ENCODE data around the gene PUS3. TPM values are rescaled to one million over a fixed set of nuclear protein-coding genes. Genes with fewer than 3 reads are reported as not detected.

PUS3 gene
- total RNA-seq, 3 donors from 2014 or later (not counting 1 experiment from before 2014, with no cell fraction given), result 3.6 to 6.7 (median 3.6) TPM

DNA sequence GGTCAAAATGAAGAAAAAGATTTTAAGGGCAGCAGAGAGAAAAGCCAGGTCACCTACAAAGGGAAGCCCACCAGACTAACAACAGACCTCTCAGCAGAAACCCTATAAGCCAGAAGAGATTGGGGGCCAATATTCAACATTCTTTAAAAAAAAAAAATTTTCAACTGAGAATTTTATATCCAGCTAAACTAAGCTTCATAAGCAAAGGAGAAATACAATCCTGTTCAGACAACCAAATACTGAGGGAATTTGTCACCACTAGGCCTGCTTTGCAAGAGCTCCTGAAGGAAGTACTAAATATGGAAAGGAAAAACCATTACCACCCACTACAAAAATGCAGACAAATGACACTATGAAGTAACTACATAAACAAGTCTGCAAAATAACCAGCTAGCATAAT is 56.8 kb downstream of the PUS3 start:
- Histone ChIP-seq H3K4me3 (ENCODE audit: low read length) (no peak overlapping the region), H3K4me1 (ENCODE audit: control insufficient read depth, insufficient read depth, low read length) (no peaks in the 10 kb centered on the region), H3K36me3 (ENCODE audit: control insufficient read depth, insufficient read depth, low read length) (no peaks in the 10 kb centered on the region), H3K27me3 (ENCODE audit: control insufficient read depth, insufficient read depth, low read length) (no peaks in the 10 kb centered on the region), H3K27ac (ENCODE audit: low read length) (no peak overlapping the region), H3K9me3 (ENCODE audit: control insufficient read depth, insufficient read depth, low read length) (peaks cover 21% of the 10 kb centered on the region)
- DNase-seq (no peak), ATAC-seq (no peak)
- Mint-ChIP-seq H3K4me3 (no peak overlapping the region), H3K36me3 (peaks cover 7% of the 10 kb centered on the region), H3K27ac (no peak overlapping the region), H3K4me1 (no peaks in the 10 kb centered on the region), H3K27me3 (ENCODE audit: low read depth in 2 of 2) (no peaks in the 10 kb centered on the region), H3K9me3 (peaks cover 10 to 18% of the 10 kb centered on the region in 2 donors)
- TF ChIP-seq, protein P1, sequence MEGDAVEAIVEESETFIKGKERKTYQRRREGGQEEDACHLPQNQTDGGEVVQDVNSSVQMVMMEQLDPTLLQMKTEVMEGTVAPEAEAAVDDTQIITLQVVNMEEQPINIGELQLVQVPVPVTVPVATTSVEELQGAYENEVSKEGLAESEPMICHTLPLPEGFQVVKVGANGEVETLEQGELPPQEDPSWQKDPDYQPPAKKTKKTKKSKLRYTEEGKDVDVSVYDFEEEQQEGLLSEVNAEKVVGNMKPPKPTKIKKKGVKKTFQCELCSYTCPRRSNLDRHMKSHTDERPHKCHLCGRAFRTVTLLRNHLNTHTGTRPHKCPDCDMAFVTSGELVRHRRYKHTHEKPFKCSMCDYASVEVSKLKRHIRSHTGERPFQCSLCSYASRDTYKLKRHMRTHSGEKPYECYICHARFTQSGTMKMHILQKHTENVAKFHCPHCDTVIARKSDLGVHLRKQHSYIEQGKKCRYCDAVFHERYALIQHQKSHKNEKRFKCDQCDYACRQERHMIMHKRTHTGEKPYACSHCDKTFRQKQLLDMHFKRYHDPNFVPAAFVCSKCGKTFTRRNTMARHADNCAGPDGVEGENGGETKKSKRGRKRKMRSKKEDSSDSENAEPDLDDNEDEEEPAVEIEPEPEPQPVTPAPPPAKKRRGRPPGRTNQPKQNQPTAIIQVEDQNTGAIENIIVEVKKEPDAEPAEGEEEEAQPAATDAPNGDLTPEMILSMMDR (IDR thresholded peaks at IDR 0.05), result no peak
- intact Hi-C loops (cut with micrococcal nuclease), result no loop called here

Other genes starting within 250 kb of the PUS3 start
- not detected for gene ACRV1, start 222.4 kb downstream of the PUS3 start, total RNA-seq
- gene PATE1, start 156.9 kb downstream of the PUS3 start, total RNA-seq, result not detected
- not detected for gene PATE2, start 124.4 kb downstream of the PUS3 start, total RNA-seq
- not detected for gene PATE3, start 115.1 kb downstream of the PUS3 start, total RNA-seq
- not detected for gene PATE4, start 69.9 kb downstream of the PUS3 start, total RNA-seq
- 1 to 10 TPM; 4.4 to 6.8 (median 5.6) TPM for gene HYLS1, start 15.5 kb downstream of the PUS3 start, total RNA-seq
- not detected for gene DDX25, start 1.3 kb upstream of the PUS3 start, total RNA-seq
- not detected for gene VSIG10L2, start 42.8 kb upstream of the PUS3 start, total RNA-seq
- under 1 TPM in 2 of 3 donors, not detected in 1; 0.25 to 0.38 TPM for gene CDON, start 159.7 kb upstream of the PUS3 start, total RNA-seq